Stimulated activated CD4-positive, alpha-beta T cell treated with anti-CD3 and anti-CD28 coated beads, Interleukin-1b, Interleukin-23, amount 100 ng/mL, for 4 hours (primary cell): ENCODE data around the gene MED27.

Experiments
- DNase-seq, 2 donors: peaks; one replicate each; pipeline ENCODE4 v3.0.0-alpha.2; 2020; ENCODE audit warnings: low read depth in 2 of 2

Gene MED27

GRCh38 chr9:131965841-131966240, 113.8 kb downstream of the MED27 start:
- no peak for DNase-seq

GRCh38 chr9:131965103-131965502, 114.6 kb downstream of the MED27 start:
- DNase-seq = no peak

GRCh38 chr9:131963072-131964030, 116.3 kb downstream of the MED27 start:
- DNase-seq = no peak

- no peak for DNase-seq
Observed at GRCh38 chr9:131961496-131961880, 118.2 kb downstream of the MED27 start.

GRCh38 chr9:131960851-131961495, 118.7 kb downstream of the MED27 start:
- no peak for DNase-seq

GRCh38 chr9:131960311-131960710, 119.4 kb downstream of the MED27 start:
- DNase-seq = no peak

- no peak for DNase-seq
Observed at GRCh38 chr9:131959887-131960286, 119.8 kb downstream of the MED27 start.

GRCh38 chr9:131959056-131959455, 120.6 kb downstream of the MED27 start:
- no peak for DNase-seq

GRCh38 chr9:131954299-131954698, 125.4 kb downstream of the MED27 start:
- no peak for DNase-seq

- DNase-seq = no peak
Observed at GRCh38 chr9:131951905-131952304, 127.8 kb downstream of the MED27 start.

- no peak for DNase-seq
Observed at GRCh38 chr9:131951155-131951554, 128.5 kb downstream of the MED27 start.

- DNase-seq = no peak
Observed at GRCh38 chr9:131950487-131950886, 129.2 kb downstream of the MED27 start.

- DNase-seq = no peak
Observed at GRCh38 chr9:131946180-131946579, 133.5 kb downstream of the MED27 start.

GRCh38 chr9:131943351-131943841, 136.3 kb downstream of the MED27 start:
- DNase-seq = no peak

- no peak for DNase-seq
Observed at GRCh38 chr9:131942146-131942720, 137.4 kb downstream of the MED27 start.

- DNase-seq = no peak
Observed at GRCh38 chr9:131937451-131937850, 142.2 kb downstream of the MED27 start.

- no peak for DNase-seq
Observed at GRCh38 chr9:131936929-131937328, 142.7 kb downstream of the MED27 start.

GRCh38 chr9:131934673-131935072, 145.0 kb downstream of the MED27 start:
- no peak for DNase-seq

GRCh38 chr9:131927091-131927490, 152.6 kb downstream of the MED27 start:
- no peak for DNase-seq

- DNase-seq = no peak
Observed at GRCh38 chr9:131926360-131926922, 153.2 kb downstream of the MED27 start.

GRCh38 chr9:131925677-131926177, 153.9 kb downstream of the MED27 start:
- no peak for DNase-seq

- DNase-seq = no peak
Observed at GRCh38 chr9:131923766-131924165, 155.9 kb downstream of the MED27 start.
